Naive B cell (primary cell): Measurements from ENCODE around the gene CETP. TPM values are rescaled to one million over a fixed set of nuclear protein-coding genes. Genes with fewer than 3 reads are reported as not detected.
A peak's percentile ranks its signal among the peaks of the same experiment; 100 is the strongest.

Experiments
- ATAC-seq, 2 donors: fragments of 150-1000 bp; cut with Tn5 transposase; 2 replicates each; pipeline ENCODE4 v1.10.0; 2021; ENCODE audit warnings: low read depth in 2 of 2, mild to moderate bottlenecking in 2 of 2, moderate library complexity in 2 of 2
- DNase-seq: peaks from one replicate; pipeline ENCODE4 v3.0.0; 2022
- H3K27ac Mint-ChIP-seq, 6 donors: one replicate each; pipeline ENCODE4 v1.8.0; 2020 to 2022; ENCODE audit warnings: mild to moderate bottlenecking in 6 of 6, mixed read lengths in 6 of 6, moderate library complexity in 5 of 6, inconsistent platforms in 2 of 6
- H3K27me3 Mint-ChIP-seq, 3 donors: one replicate each; pipeline ENCODE4 v1.8.0; 2021 to 2022; ENCODE audit warnings: mixed read lengths in 3 of 3, mild to moderate bottlenecking in 1 of 3
- H3K36me3 Mint-ChIP-seq, 2 donors: one replicate each; pipeline ENCODE4 v1.8.0; 2020 to 2022; ENCODE audit warnings: mixed read lengths in 2 of 2, inconsistent platforms in 1 of 2, mild to moderate bottlenecking in 1 of 2
- H3K4me1 Mint-ChIP-seq, 3 donors: one replicate each; pipeline ENCODE4 v1.8.0; 2020 to 2022; ENCODE audit warnings: mixed read lengths in 3 of 3, inconsistent platforms in 1 of 3, mild to moderate bottlenecking in 1 of 3, moderate library complexity in 1 of 3
- H3K4me3 Mint-ChIP-seq, 8 donors: one replicate each; pipeline ENCODE4 v1.8.0; 2020 to 2022; ENCODE audit warnings: mild to moderate bottlenecking in 8 of 8, mixed read lengths in 8 of 8, moderate library complexity in 8 of 8, inconsistent platforms in 2 of 8
- H3K9me3 Mint-ChIP-seq, 7 donors: one replicate each; pipeline ENCODE4 v1.8.0; 2020 to 2022; ENCODE audit warnings: mixed read lengths in 7 of 7, mild to moderate bottlenecking in 5 of 7, inconsistent platforms in 2 of 7, moderate library complexity in 1 of 7
- polyA plus RNA-seq, 6 donors: library from polyadenylated mRNA; unstranded; fragments of 300-500 nt; fragmentation: Illumina TruSeq; gene quantifications; one replicate each; pipeline ENCODE4 v1.2.3, GENCODE V29; 2021; ENCODE audit warnings: low read depth in 6 of 6

CETP gene
- polyA plus RNA-seq, 6 donors from 2014 or later, result 0.25 to 0.72 (median 0.27) TPM; not detected in 2

- Mint-ChIP-seq H3K9me3 (peaks cover 0 to 2% (median 0%) of the 10 kb centered on the region in 7 donors), H3K27ac (peak overlapping the region in 1 of 6 donors; percentile 32), H3K36me3 (peaks cover 8 to 31% of the 10 kb centered on the region in 2 donors), H3K27me3 (no peaks in the 10 kb centered on the region), H3K4me3 (no peak overlapping the region), H3K4me1 (peaks cover 9 to 32% (median 19%) of the 10 kb centered on the region in 3 donors)
- no peak for ATAC-seq
- DNase-seq, result no peak
Measured at GRCh38 chr16:57031156-57031555, 69.4 kb downstream of the CETP start.

GRCh38 chr16:57032346-57032745 is 70.6 kb downstream of the CETP start:
- peaks cover 0 to 2% (median 0%) of the 10 kb centered on the region in 7 donors for H3K9me3 Mint-ChIP-seq
- no peaks in the 10 kb centered on the region for H3K27me3 Mint-ChIP-seq
- peaks cover 9 to 24% (median 19%) of the 10 kb centered on the region in 3 donors for H3K4me1 Mint-ChIP-seq
- H3K27ac Mint-ChIP-seq, result no peak overlapping the region
- peaks cover 8 to 31% of the 10 kb centered on the region in 2 donors for H3K36me3 Mint-ChIP-seq
- H3K4me3 Mint-ChIP-seq, result no peak overlapping the region
- no peak for ATAC-seq
- no peak for DNase-seq

GRCh38 chr16:57032931-57033330 is 71.2 kb downstream of the CETP start:
- no peak for ATAC-seq
- H3K27me3 Mint-ChIP-seq, result no peaks in the 10 kb centered on the region
- peaks cover 8 to 31% of the 10 kb centered on the region in 2 donors for H3K36me3 Mint-ChIP-seq
- DNase-seq, result no peak
- peaks cover 15 to 24% (median 19%) of the 10 kb centered on the region in 3 donors for H3K4me1 Mint-ChIP-seq
- H3K4me3 Mint-ChIP-seq, result no peak overlapping the region
- H3K9me3 Mint-ChIP-seq, result peaks cover 0 to 2% (median 0%) of the 10 kb centered on the region in 7 donors
- peak overlapping the region in 3 of 6 donors; percentile 39 to 76 (median 70) for H3K27ac Mint-ChIP-seq

Other genes starting within 250 kb of the CETP start
- gene NUP93, start 231.8 kb upstream of the CETP start, polyA plus RNA-seq, result 10 to 100 TPM; 54.7 to 72.7 (median 66.8) TPM
- under 1 TPM in 3 of 6 donors, not detected in 3; 0.10 to 0.57 (median 0.26) TPM for gene SLC12A3, start 96.7 kb upstream of the CETP start, polyA plus RNA-seq
- gene HERPUD1, start 29.8 kb upstream of the CETP start, polyA plus RNA-seq, result 1,000 to 10,000 TPM in 1 of 6 donors, 100 to 1,000 TPM in 5; 235 to 1,138 (median 264) TPM
- gene NLRC5, start 27.6 kb downstream of the CETP start, polyA plus RNA-seq, result 10 to 100 TPM in 5 of 6 donors, 1 to 10 TPM in 1; 2.9 to 42.9 (median 29.9) TPM
- gene CPNE2, start 130.6 kb downstream of the CETP start, polyA plus RNA-seq, result 1 to 10 TPM in 1 of 6 donors, under 1 TPM in 3, not detected in 2; 0.53 to 1.3 (median 0.76) TPM
- gene PSME3IP1, start 224.1 kb downstream of the CETP start, polyA plus RNA-seq, result 100 to 1,000 TPM in 1 of 6 donors, 10 to 100 TPM in 5; 85.1 to 109 (median 93.6) TPM
- gene RSPRY1, start 224.4 kb downstream of the CETP start, polyA plus RNA-seq, result 10 to 100 TPM; 26.7 to 42.7 (median 33.5) TPM